HCT116 (cell line): Measurements from ENCODE around the gene NCOA1. TPM values are rescaled to one million over a fixed set of nuclear protein-coding genes. Genes with fewer than 3 reads are reported as not detected.

Experiments used
- ATAC-seq: fragments of 200-7000 bp; cut with Tn5 transposase; 2 replicates; pipeline ENCODE4 v1.9.1; 2020; ENCODE audit warnings: mild to moderate bottlenecking, moderate library complexity
- BruUV-seq: library from RNA; stranded (reverse); fragments of 400-500 nt; replicated peaks from 2 replicates; lab custom pipeline; 2021; lab: Mats Ljungman, UMichigan
- CTCF ChIA-PET: fragments of 300-600 bp; sonication (Branson Sonifier 250); formaldehyde crosslinking; loops from one replicate; lab custom pipeline; 2021; ENCODE audit warnings: antibody characterized with exemption; lab: Charles Lee
- POLR2A ChIA-PET: fragments of 300-600, 350-600 bp; sonication (Branson Sonifier 250); formaldehyde crosslinking; loops from one replicate; lab custom pipeline; 2021; ENCODE audit warnings: antibody characterized with exemption; lab: Charles Lee
- RAD21 ChIA-PET, 2 experiments: fragments of 300-600 bp; sonication (Branson Sonifier 250); formaldehyde crosslinking; loops; one replicate each; lab custom pipeline; 2023; ENCODE audit warnings: low total read pairs in 2 of 2; ENCODE audit not compliant: uncharacterized antibody in 2 of 2, unreplicated experiment in 2 of 2, low non-redundant PET in 1 of 2; lab: Charles Lee
- DNase-seq: peaks from one replicate; pipeline ENCODE4 v3.0.0-alpha.2; 2010; ENCODE audit warnings: low read depth, low spot score
- H2AFZ ChIP-seq: fragments of 200-600 bp; shearing (Covaris generic), sonication (generic); 2 replicates; pipeline ENCODE4 v1.6.1; 2017; ENCODE audit warnings: low read depth, mixed run types, mixed read lengths, antibody characterized with exemption, low read length; ENCODE audit not compliant: poor library complexity, severe bottlenecking
- H3K27ac ChIP-seq: 2 replicates; pipeline ENCODE4 v1.5.1; 2012; ENCODE audit warnings: low read depth, low read length
- H3K27me3 ChIP-seq: fragments of 200-600 bp; sonication (generic); 2 replicates; pipeline ENCODE4 v1.6.1; 2016; ENCODE audit warnings: mixed run types, low read length, mixed read lengths; ENCODE audit not compliant: insufficient read depth
- H3K36me3 ChIP-seq, 2 experiments: fragments of 200-500 bp in 1 of 2; fragments of 200-600 bp in 1 of 2; sonication (Bioruptor generic) in 1 of 2; sonication (generic) in 1 of 2; 2 replicates each; pipeline versions ENCODE4 v1.5.1 to v1.6.1; 2014 to 2016; ENCODE audit warnings: low read length in 2 of 2, inconsistent platforms in 1 of 2, mixed read lengths in 1 of 2, mixed run types in 1 of 2; ENCODE audit not compliant: insufficient read depth in 2 of 2, control insufficient read depth in 1 of 2
- H3K4me1 ChIP-seq, 2 experiments: fragments of 200-600 bp in 1 of 2; sonication (generic) in 1 of 2; 2 replicates each; pipeline versions ENCODE4 v1.5.1 to v1.6.1; 2012 to 2017; ENCODE audit warnings: low read length in 2 of 2, inconsistent platforms in 1 of 2, mild to moderate bottlenecking in 1 of 2, mixed read lengths in 1 of 2, mixed run types in 1 of 2, moderate library complexity in 1 of 2; ENCODE audit not compliant: insufficient read depth in 2 of 2, control insufficient read depth in 1 of 2
- H3K4me2 ChIP-seq: fragments of 200-600 bp; sonication (generic); 2 replicates; pipeline ENCODE4 v1.6.1; 2017; ENCODE audit warnings: mixed run types, low read length, mixed read lengths
- H3K4me3 ChIP-seq, 2 experiments: fragments of 200-600 bp in 1 of 2; sonication (generic) in 1 of 2; replicated peaks in 1 of 2; 2 replicates each; pipeline ENCODE4 v1.5.1; 2011 to 2016; ENCODE audit warnings: low read length in 2 of 2, control low read depth in 1 of 2, low read depth in 1 of 2, mild to moderate bottlenecking in 1 of 2, mixed read lengths in 1 of 2, mixed run types in 1 of 2
- H3K79me2 ChIP-seq: fragments of 200-600 bp; sonication (generic); 2 replicates; pipeline ENCODE4 v1.6.1; 2017; ENCODE audit warnings: mild to moderate bottlenecking, mixed run types, low read length, moderate library complexity, mixed read lengths; ENCODE audit not compliant: insufficient read depth
- H3K9ac ChIP-seq: fragments of 200-600 bp; sonication (generic); 2 replicates; pipeline ENCODE4 v1.6.1; 2016; ENCODE audit warnings: low read length, mixed read lengths
- H3K9me2 ChIP-seq: fragments of 200-600 bp; sonication (generic), shearing (Covaris generic); 2 replicates; pipeline ENCODE4 v1.6.1; 2017; ENCODE audit warnings: mixed run types, mild to moderate bottlenecking, moderate library complexity; ENCODE audit not compliant: insufficient read depth
- H3K9me3 ChIP-seq, 2 experiments: fragments of 200-500 bp in 1 of 2; fragments of 200-600 bp in 1 of 2; sonication (Bioruptor generic) in 1 of 2; sonication (generic) in 1 of 2; 2 replicates each; pipeline ENCODE4 v1.6.1; 2014 to 2017; ENCODE audit warnings: low read length in 2 of 2, mixed read lengths in 2 of 2, inconsistent platforms in 1 of 2, low read depth in 1 of 2, mild to moderate bottlenecking in 1 of 2, mixed run types in 1 of 2, moderate library complexity in 1 of 2; ENCODE audit not compliant: control insufficient read depth in 1 of 2, insufficient read depth in 1 of 2
- H4K20me1 ChIP-seq: fragments of 200-600 bp; sonication (generic), shearing (Covaris generic); 2 replicates; pipeline ENCODE4 v1.6.1; 2017; ENCODE audit warnings: mixed run types, mild to moderate bottlenecking, moderate library complexity; ENCODE audit not compliant: insufficient read depth
- CBX3 ChIP-seq: IDR thresholded peaks from 2 replicates; pipeline ENCODE4 v1.6.1; 2012; ENCODE audit warnings: low read depth
- CEBPB ChIP-seq: IDR thresholded peaks from 2 replicates; pipeline ENCODE4 v1.6.1; 2012; ENCODE audit warnings: low read depth
- EGR1 ChIP-seq: IDR thresholded peaks from 2 replicates; pipeline ENCODE4 v1.6.1; 2012; ENCODE audit warnings: low read depth
- ELF1 ChIP-seq: IDR thresholded peaks from 2 replicates; pipeline ENCODE4 v1.6.1; 2012; ENCODE audit warnings: low read depth, borderline replicate concordance
- EZH2 ChIP-seq: fragments of 200-600 bp; sonication (generic); IDR thresholded peaks from 2 replicates; pipeline ENCODE4 v1.6.1; 2017; ENCODE audit warnings: antibody characterized with exemption, mixed run types
- EZH2phosphoT487 ChIP-seq: fragments of 200-600 bp; IDR thresholded peaks from 2 replicates; pipeline ENCODE4 v1.6.1; 2018; ENCODE audit warnings: antibody characterized with exemption, borderline replicate concordance
- FOSL1 ChIP-seq: IDR thresholded peaks from 2 replicates; pipeline ENCODE4 v1.6.1; 2012; ENCODE audit warnings: low read depth
- JUND ChIP-seq: IDR thresholded peaks from 2 replicates; pipeline ENCODE4 v1.6.1; 2012
- RAD21 ChIP-seq: IDR thresholded peaks from 2 replicates; pipeline ENCODE4 v1.6.1; 2012; ENCODE audit warnings: low read depth, mild to moderate bottlenecking
- SIN3A ChIP-seq: IDR thresholded peaks from 2 replicates; pipeline ENCODE4 v1.6.1; 2012; ENCODE audit warnings: low read depth
- SP1 ChIP-seq: IDR thresholded peaks from 2 replicates; pipeline ENCODE4 v1.6.1; 2012; ENCODE audit warnings: low read depth
- SRF ChIP-seq: IDR thresholded peaks from 2 replicates; pipeline ENCODE4 v1.6.1; 2012; ENCODE audit warnings: low read depth
- TCF7L2 ChIP-seq: IDR thresholded peaks from 2 replicates; pipeline ENCODE4 v1.7.0; 2011; ENCODE audit warnings: borderline replicate concordance, inconsistent platforms; ENCODE audit not compliant: insufficient read depth, insufficient read length; ENCODE audit errors: extremely low read depth
- YY1 ChIP-seq: IDR thresholded peaks from 2 replicates; pipeline ENCODE4 v1.6.1; 2011; ENCODE audit warnings: low read length, low read depth, moderate library complexity, mild to moderate bottlenecking; ENCODE audit not compliant: insufficient replicate concordance; ENCODE audit errors: extremely low read depth
- ZFX ChIP-seq: fragments of 450-650 bp; IDR thresholded peaks from 2 replicates; pipeline ENCODE4 v1.6.1; 2017
- ZNF274 ChIP-seq: fragments of 200-500 bp; sonication (Bioruptor generic); IDR thresholded peaks from 2 replicates; pipeline ENCODE4 v1.6.1; 2014; ENCODE audit warnings: mild to moderate bottlenecking, low read depth, low read length, inconsistent platforms
- intact Hi-C: fragments of 100-400 bp; cut with micrococcal nuclease; formaldehyde crosslinking; loops from 2 replicates; pipeline ENCODE4 v1.10.0; 2022
- total RNA-seq: library from RNA; stranded (reverse); gene quantifications from one replicate; pipeline ENCODE4 v1.2.1, GENCODE V29; 2021; ENCODE audit not compliant: unreplicated experiment
- TF ChIP-seq, protein P1 (sequence below), 3 experiments: fragments of 200-600 bp in 1 of 3; sonication (generic) in 1 of 3; IDR thresholded peaks in 2 of 3; conservative IDR thresholded peaks in 1 of 3; 2 replicates each; pipeline ENCODE4 v1.5.1; 2012 to 2017; ENCODE audit warnings: low read depth in 2 of 3, low read length in 2 of 3, antibody characterized with exemption in 1 of 3, borderline replicate concordance in 1 of 3, control low read depth in 1 of 3, mild to moderate bottlenecking in 1 of 3, mixed read lengths in 1 of 3, mixed run types in 1 of 3, moderate library complexity in 1 of 3; ENCODE audit not compliant: insufficient read depth in 1 of 3
- TF ChIP-seq, protein P2 (sequence below): IDR thresholded peaks from 2 replicates; pipeline ENCODE4 v1.6.1; 2011; ENCODE audit warnings: mild to moderate bottlenecking, low read length, moderate library complexity; ENCODE audit not compliant: insufficient replicate concordance; ENCODE audit errors: extremely low read depth
- TF ChIP-seq, protein P3 (sequence below): IDR thresholded peaks from 2 replicates; pipeline ENCODE4 v1.6.1; 2012; ENCODE audit warnings: low read depth

The NCOA1 gene
- total RNA-seq, 1 experiment from 2014 or later: 10.4 TPM

DNA sequence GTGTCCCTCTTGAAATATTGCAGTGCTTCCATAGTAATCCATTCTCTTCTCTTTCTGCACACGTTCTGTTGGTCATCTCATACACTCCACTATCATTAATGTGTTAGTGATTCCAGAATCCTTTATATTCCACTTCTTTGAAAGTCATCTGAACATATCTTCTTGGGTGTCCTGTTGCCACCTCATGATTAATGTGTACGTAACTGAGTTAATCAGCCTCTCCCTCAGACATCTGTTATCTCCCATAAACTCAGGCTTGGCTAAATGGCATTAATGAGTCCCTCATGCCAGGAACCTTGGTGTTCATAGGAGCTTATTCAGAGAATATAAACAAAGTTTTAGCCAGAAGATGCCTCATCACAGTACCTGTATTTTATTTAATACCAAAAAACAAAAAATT lies 126.4 kb downstream of the NCOA1 start:
- Histone ChIP-seq H4K20me1 (no peaks in the 10 kb centered on the region), H3K79me2 (no peaks in the 10 kb centered on the region), H3K27ac (no peak overlapping the region), H3K36me3 (no peaks in the 10 kb centered on the region), H3K9ac (no peak overlapping the region), H3K9me3 (no peaks in the 10 kb centered on the region), H3K4me2 (no peak overlapping the region), H3K27me3 (no peaks in the 10 kb centered on the region), H3K4me3 (no peak overlapping the region), H3K4me1 (peaks cover 15% of the 10 kb centered on the region in 2 experiments; a peak in 3 of 4 replicates), H2AFZ (no peak overlapping the region), H3K9me2 (no peaks in the 10 kb centered on the region)
- RAD21 ChIA-PET: no interaction called here
- CTCF ChIA-PET: no interaction called here
- TF ChIP-seq EZH2phosphoT487 (no peak), SP1 (no peak), CBX3 (no peak), SRF (no peak), RAD21 (no peak), JUND (no peak), ZNF274 (no peak), YY1 (no peak), EGR1 (no peak), ELF1 (no peak), ZFX (no peak), CEBPB (no peak), FOSL1 (no peak), EZH2 (no peak), SIN3A (no peak), TCF7L2 (no peak)
- TF ChIP-seq, protein P1, sequence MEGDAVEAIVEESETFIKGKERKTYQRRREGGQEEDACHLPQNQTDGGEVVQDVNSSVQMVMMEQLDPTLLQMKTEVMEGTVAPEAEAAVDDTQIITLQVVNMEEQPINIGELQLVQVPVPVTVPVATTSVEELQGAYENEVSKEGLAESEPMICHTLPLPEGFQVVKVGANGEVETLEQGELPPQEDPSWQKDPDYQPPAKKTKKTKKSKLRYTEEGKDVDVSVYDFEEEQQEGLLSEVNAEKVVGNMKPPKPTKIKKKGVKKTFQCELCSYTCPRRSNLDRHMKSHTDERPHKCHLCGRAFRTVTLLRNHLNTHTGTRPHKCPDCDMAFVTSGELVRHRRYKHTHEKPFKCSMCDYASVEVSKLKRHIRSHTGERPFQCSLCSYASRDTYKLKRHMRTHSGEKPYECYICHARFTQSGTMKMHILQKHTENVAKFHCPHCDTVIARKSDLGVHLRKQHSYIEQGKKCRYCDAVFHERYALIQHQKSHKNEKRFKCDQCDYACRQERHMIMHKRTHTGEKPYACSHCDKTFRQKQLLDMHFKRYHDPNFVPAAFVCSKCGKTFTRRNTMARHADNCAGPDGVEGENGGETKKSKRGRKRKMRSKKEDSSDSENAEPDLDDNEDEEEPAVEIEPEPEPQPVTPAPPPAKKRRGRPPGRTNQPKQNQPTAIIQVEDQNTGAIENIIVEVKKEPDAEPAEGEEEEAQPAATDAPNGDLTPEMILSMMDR (IDR thresholded peaks at IDR 0.05 in 2 of 3, conservative IDR thresholded peaks at IDR 0.05 in 1 of 3; ENCODE audit: borderline replicate concordance in 1 of 3, insufficient read depth in 1 of 3, low read depth in 2 of 3, low read length in 2 of 3): no peak
- TF ChIP-seq, protein P2, sequence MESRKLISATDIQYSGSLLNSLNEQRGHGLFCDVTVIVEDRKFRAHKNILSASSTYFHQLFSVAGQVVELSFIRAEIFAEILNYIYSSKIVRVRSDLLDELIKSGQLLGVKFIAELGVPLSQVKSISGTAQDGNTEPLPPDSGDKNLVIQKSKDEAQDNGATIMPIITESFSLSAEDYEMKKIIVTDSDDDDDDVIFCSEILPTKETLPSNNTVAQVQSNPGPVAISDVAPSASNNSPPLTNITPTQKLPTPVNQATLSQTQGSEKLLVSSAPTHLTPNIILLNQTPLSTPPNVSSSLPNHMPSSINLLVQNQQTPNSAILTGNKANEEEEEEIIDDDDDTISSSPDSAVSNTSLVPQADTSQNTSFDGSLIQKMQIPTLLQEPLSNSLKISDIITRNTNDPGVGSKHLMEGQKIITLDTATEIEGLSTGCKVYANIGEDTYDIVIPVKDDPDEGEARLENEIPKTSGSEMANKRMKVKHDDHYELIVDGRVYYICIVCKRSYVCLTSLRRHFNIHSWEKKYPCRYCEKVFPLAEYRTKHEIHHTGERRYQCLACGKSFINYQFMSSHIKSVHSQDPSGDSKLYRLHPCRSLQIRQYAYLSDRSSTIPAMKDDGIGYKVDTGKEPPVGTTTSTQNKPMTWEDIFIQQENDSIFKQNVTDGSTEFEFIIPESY: no peak
- TF ChIP-seq, protein P3, sequence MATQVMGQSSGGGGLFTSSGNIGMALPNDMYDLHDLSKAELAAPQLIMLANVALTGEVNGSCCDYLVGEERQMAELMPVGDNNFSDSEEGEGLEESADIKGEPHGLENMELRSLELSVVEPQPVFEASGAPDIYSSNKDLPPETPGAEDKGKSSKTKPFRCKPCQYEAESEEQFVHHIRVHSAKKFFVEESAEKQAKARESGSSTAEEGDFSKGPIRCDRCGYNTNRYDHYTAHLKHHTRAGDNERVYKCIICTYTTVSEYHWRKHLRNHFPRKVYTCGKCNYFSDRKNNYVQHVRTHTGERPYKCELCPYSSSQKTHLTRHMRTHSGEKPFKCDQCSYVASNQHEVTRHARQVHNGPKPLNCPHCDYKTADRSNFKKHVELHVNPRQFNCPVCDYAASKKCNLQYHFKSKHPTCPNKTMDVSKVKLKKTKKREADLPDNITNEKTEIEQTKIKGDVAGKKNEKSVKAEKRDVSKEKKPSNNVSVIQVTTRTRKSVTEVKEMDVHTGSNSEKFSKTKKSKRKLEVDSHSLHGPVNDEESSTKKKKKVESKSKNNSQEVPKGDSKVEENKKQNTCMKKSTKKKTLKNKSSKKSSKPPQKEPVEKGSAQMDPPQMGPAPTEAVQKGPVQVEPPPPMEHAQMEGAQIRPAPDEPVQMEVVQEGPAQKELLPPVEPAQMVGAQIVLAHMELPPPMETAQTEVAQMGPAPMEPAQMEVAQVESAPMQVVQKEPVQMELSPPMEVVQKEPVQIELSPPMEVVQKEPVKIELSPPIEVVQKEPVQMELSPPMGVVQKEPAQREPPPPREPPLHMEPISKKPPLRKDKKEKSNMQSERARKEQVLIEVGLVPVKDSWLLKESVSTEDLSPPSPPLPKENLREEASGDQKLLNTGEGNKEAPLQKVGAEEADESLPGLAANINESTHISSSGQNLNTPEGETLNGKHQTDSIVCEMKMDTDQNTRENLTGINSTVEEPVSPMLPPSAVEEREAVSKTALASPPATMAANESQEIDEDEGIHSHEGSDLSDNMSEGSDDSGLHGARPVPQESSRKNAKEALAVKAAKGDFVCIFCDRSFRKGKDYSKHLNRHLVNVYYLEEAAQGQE: no peak
- intact Hi-C loops: no loop called here
- DNase-seq (no peak), ATAC-seq (no peak)
- no TSS peak for BruUV-seq
- POLR2A ChIA-PET: no interaction called here
